Measurements from ENCODE around the gene AMIGO1.

DNA sequence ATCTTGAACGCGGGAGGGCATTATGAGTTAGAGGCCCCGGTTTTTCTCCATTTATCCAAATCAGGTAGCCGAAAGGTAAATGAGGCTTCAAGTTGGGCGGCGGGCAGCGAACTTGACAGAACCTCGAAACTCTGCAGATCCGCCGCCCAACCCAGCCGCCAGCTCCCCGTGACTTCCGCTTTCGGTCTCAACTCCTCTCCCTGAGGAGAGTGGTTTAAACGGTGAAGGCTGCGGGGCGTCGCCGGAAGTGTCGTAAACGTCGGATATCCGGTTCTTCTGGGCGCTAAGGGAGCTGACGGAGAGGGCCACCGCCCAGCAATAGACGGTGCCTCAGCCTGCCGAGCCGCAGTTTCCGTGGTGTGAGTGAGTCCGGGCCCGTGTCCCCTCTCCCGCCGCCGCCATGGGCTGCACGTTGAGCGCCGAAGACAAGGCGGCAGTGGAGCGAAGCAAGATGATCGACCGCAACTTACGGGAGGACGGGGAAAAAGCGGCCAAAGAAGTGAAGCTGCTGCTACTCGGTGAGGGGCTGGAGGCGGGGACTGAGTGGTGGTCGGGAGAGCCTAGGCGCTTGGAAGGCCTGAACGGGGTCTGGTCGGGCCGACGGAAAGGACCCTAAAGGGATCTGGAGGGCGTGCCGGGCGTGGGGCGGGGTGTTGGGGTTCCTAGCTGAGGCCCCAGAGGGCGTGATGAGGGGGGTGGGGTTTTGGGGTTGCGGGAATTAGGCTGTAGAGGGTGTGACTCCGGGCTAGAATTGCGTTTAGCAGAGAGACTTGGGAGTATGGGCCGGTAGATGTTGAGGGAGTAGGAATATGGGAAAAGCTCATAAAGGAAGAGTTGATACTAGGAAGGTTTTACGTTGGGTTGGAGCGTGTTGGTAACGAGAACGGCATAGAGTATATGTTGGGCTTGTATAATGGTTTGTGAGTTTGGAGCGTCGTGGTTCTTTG is 39.1 kb upstream of the AMIGO1 start, which contains the start of gene GNAI3:
- TF ChIP-seq POLR2AphosphoS5 (IDR thresholded peaks at IDR 0.05; ENCODE audit: low read depth, low read length), result peak; percentile 90
- TF ChIP-seq, protein P1, sequence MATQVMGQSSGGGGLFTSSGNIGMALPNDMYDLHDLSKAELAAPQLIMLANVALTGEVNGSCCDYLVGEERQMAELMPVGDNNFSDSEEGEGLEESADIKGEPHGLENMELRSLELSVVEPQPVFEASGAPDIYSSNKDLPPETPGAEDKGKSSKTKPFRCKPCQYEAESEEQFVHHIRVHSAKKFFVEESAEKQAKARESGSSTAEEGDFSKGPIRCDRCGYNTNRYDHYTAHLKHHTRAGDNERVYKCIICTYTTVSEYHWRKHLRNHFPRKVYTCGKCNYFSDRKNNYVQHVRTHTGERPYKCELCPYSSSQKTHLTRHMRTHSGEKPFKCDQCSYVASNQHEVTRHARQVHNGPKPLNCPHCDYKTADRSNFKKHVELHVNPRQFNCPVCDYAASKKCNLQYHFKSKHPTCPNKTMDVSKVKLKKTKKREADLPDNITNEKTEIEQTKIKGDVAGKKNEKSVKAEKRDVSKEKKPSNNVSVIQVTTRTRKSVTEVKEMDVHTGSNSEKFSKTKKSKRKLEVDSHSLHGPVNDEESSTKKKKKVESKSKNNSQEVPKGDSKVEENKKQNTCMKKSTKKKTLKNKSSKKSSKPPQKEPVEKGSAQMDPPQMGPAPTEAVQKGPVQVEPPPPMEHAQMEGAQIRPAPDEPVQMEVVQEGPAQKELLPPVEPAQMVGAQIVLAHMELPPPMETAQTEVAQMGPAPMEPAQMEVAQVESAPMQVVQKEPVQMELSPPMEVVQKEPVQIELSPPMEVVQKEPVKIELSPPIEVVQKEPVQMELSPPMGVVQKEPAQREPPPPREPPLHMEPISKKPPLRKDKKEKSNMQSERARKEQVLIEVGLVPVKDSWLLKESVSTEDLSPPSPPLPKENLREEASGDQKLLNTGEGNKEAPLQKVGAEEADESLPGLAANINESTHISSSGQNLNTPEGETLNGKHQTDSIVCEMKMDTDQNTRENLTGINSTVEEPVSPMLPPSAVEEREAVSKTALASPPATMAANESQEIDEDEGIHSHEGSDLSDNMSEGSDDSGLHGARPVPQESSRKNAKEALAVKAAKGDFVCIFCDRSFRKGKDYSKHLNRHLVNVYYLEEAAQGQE (IDR thresholded peaks at IDR 0.05; ENCODE audit: insufficient read depth in 1 of 2, low read depth in 2 of 2, low read length in 2 of 2), result 0 out of 4 replicates have a peak, but pooled peaks of 1 of the 2 experiments have one; percentile 23
- TF ChIP-seq TAF1 (IDR thresholded peaks at IDR 0.05; ENCODE audit: borderline replicate concordance, insufficient read depth, low read length), result peak; percentile 59
- 0 out of 2 replicates have a peak, but pooled peaks have one; percentile 53 for TF ChIP-seq SIN3A (IDR thresholded peaks at IDR 0.05; ENCODE audit: borderline replicate concordance, insufficient read depth, low read length)

All from PFSK-1 (cell line).